Ecto neural progenitor cell (in vitro differentiated cells): ENCODE results near the gene ZNF277.
"Not testable (repeated sequence)": the region's sequence is repeated elsewhere in the genome, so short reads cannot be mapped to it uniquely, and the experiment has no call there.

Source experiments
- DNase-seq: peaks from one replicate; pipeline ENCODE4 v3.0.0-alpha.2; 2018; ENCODE audit warnings: low spot score

Gene ZNF277

GRCh38 chr7:112293416-112293815 lies 86.9 kb downstream of the ZNF277 start:
- DNase-seq = no peak

- DNase-seq = no peak
These were observed 89.9 kb downstream of the ZNF277 start for GRCh38 chr7:112296432-112296831.

GRCh38 chr7:112297681-112298080 lies 91.2 kb downstream of the ZNF277 start:
- no peak for DNase-seq

- DNase-seq = no peak
These were observed 92.1 kb downstream of the ZNF277 start for GRCh38 chr7:112298543-112299100.

- DNase-seq = no peak
These were observed 93.6 kb downstream of the ZNF277 start for GRCh38 chr7:112300072-112300471.

- no peak for DNase-seq
These were observed 94.4 kb downstream of the ZNF277 start for GRCh38 chr7:112300831-112301407.

GRCh38 chr7:112302566-112302965 lies 96.1 kb downstream of the ZNF277 start:
- no peak for DNase-seq

- no peak for DNase-seq
These were observed 100.4 kb downstream of the ZNF277 start for GRCh38 chr7:112306903-112307302.

GRCh38 chr7:112307506-112307905 lies 101.0 kb downstream of the ZNF277 start:
- DNase-seq = no peak

GRCh38 chr7:112308974-112309373 lies 102.5 kb downstream of the ZNF277 start:
- no peak for DNase-seq

GRCh38 chr7:112316803-112317202 lies 110.3 kb downstream of the ZNF277 start:
- DNase-seq = not testable (repeated sequence)

GRCh38 chr7:112322070-112322469 lies 115.6 kb downstream of the ZNF277 start:
- no peak for DNase-seq

GRCh38 chr7:112327566-112327965 lies 121.1 kb downstream of the ZNF277 start:
- no peak for DNase-seq

- DNase-seq = no peak
These were observed 125.0 kb downstream of the ZNF277 start for GRCh38 chr7:112331492-112331891.

- DNase-seq = no peak
These were observed 127.9 kb downstream of the ZNF277 start for GRCh38 chr7:112334366-112334765.

- no peak for DNase-seq
These were observed 129.8 kb downstream of the ZNF277 start for GRCh38 chr7:112336261-112336660.

- DNase-seq = no peak
These were observed 130.6 kb downstream of the ZNF277 start for GRCh38 chr7:112336936-112337576.

- DNase-seq = no peak
These were observed 131.4 kb downstream of the ZNF277 start for GRCh38 chr7:112337892-112338291.

GRCh38 chr7:112338786-112339185 lies 132.3 kb downstream of the ZNF277 start:
- DNase-seq = no peak

- no peak for DNase-seq
These were observed 135.0 kb downstream of the ZNF277 start for GRCh38 chr7:112341464-112341863.

GRCh38 chr7:112346381-112347060 lies 140.0 kb downstream of the ZNF277 start:
- DNase-seq = no peak

GRCh38 chr7:112347088-112347487 lies 140.6 kb downstream of the ZNF277 start:
- DNase-seq = no peak

GRCh38 chr7:112350585-112350984 lies 144.1 kb downstream of the ZNF277 start:
- DNase-seq = no peak
